Activated CD8-positive, alpha-beta T cell treated with anti-CD3 and anti-CD28 coated beads for 36 hours (primary cell): ENCODE data around the gene SIT1. TPM values are rescaled to one million over a fixed set of nuclear protein-coding genes. Genes with fewer than 3 reads are reported as not detected.
A peak's percentile ranks its signal among the peaks of the same experiment; 100 is the strongest.

Experiments used
- ATAC-seq: fragments of 200-7000 bp; cut with Tn5 transposase; one replicate; pipeline ENCODE4 v1.10.0; 2021; ENCODE audit warnings: mild to moderate bottlenecking, moderate library complexity
- CTCF ChIA-PET: fragments of 350-600 bp; sonication (Branson Sonifier 250); formaldehyde crosslinking; loops from one replicate; lab custom pipeline; 2021; ENCODE audit warnings: antibody characterized with exemption; lab: Charles Lee
- POLR2A ChIA-PET: fragments of 350-600 bp; sonication (Branson Sonifier 250); formaldehyde crosslinking; loops from one replicate; lab custom pipeline; 2021; ENCODE audit warnings: antibody characterized with exemption; lab: Charles Lee
- DNase-seq: peaks from one replicate; pipeline ENCODE4 v3.0.0-alpha.2; 2020
- H3K27ac Mint-ChIP-seq: one replicate; pipeline ENCODE4 v1.8.0; 2021; ENCODE audit warnings: mild to moderate bottlenecking, mixed read lengths
- H3K27me3 Mint-ChIP-seq: one replicate; pipeline ENCODE4 v1.8.0; 2021; ENCODE audit warnings: mixed read lengths
- H3K36me3 Mint-ChIP-seq: one replicate; pipeline ENCODE4 v1.8.0; 2021; ENCODE audit warnings: low read depth, mixed read lengths
- H3K4me1 Mint-ChIP-seq: one replicate; pipeline ENCODE4 v1.8.0; 2021; ENCODE audit warnings: low read depth, mixed read lengths
- H3K4me3 Mint-ChIP-seq: one replicate; pipeline ENCODE4 v1.8.0; 2021; ENCODE audit warnings: mild to moderate bottlenecking, moderate library complexity, mixed read lengths
- H3K9me3 Mint-ChIP-seq: one replicate; pipeline ENCODE4 v1.8.0; 2021; ENCODE audit warnings: mixed read lengths
- CTCF ChIP-seq: fragments of 200-600 bp; IDR thresholded peaks from one replicate; pipeline ENCODE4 v1.8.0; 2022; ENCODE audit warnings: antibody characterized with exemption, mild to moderate bottlenecking
- intact Hi-C: fragments of 100-400 bp; cut with micrococcal nuclease; formaldehyde crosslinking; loops from one replicate; pipeline ENCODE4 v1.10.0; 2022
- total RNA-seq, 2 experiments: library from RNA; stranded (reverse); gene quantifications; one replicate each; pipeline ENCODE4 v1.2.3, GENCODE V29; 2021

Gene SIT1
- total RNA-seq, 2 experiments from 2014 or later = 99.9 to 102 TPM

DNA sequence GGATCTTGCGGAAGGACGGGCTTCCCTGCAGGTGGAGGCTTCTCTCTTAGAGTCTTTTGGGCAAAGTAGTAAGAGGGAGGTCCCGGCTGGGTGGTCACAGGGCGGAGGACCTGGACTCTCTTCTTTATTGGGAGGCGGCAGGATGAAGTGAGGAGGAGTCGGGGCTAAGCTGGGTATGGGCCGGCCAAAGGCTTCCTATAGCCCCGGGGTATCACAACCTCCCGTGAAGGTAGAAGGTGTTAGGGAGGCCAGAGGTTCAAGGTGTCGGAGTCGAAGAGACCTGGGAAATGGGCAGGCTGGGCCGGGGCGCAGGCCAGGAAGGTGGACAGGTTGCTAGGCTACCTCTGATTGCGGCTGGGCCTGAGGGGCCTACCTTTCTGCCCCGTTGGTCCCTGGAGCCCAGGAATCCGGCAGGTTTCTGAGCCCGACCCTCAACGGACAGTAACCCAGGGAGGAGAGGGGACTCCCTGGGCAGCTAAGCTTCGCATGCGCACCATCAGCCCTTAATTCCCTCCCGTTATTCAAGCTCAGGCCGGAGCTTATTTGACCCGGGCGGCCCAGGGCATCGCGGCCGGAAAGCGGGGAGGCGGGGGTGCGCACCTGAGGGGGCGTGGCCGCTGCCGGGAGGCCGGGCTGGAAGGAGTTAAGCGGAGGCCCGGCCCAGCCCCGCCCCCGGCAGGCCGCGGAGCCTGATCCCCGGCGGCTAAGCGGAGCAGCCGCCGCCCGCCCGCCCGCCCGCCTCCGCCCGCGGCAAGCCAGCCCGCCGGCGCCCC is 46.0 kb downstream of the SIT1 start, which contains the start of gene TESK1:
TSS of gene TESK1 (plus strand) at position 685 of the 773 bp plus-strand sequence. CDS start 358 bp downstream, outside the sequence.
- ATAC-seq = peak; percentile 42
- intact Hi-C loops = loop anchor here (5.0 kb wide), 1 partner anchor 128 kb away; the partner anchor contains the start of genes CREB3 and TLN1
- POLR2A ChIA-PET = interaction anchor here (1.4 to 3.1 kb wide), 3 partner anchors 15 to 43 kb away, joined by 3 to 10 read pairs (median 10); no protein-coding TSS in a partner anchor
- Mint-ChIP-seq H3K9me3 (no peaks in the 10 kb centered on the region), H3K4me1 (peaks cover 28% of the 10 kb centered on the region), H3K4me3 (peak within 1 kb of the TSS; percentile 87), H3K36me3 (peaks cover 21% of the 10 kb centered on the region), H3K27ac (peak within 1 kb of the TSS; percentile 95), H3K27me3 (no peaks in the 10 kb centered on the region)
- DNase-seq = peak; percentile 89
- TF ChIP-seq CTCF = no peak
- CTCF ChIA-PET = interaction anchor here (0.7 to 3.2 kb wide), 10 partner anchors 12 to 207 kb away, joined by 3 to 23 read pairs (median 7); partner anchors contain the start of genes CD72, CREB3, GBA2 and RGP1

- peak overlapping the region; percentile 95 for H3K27ac Mint-ChIP-seq
- peak overlapping the region; percentile 87 for H3K4me3 Mint-ChIP-seq
- peak; percentile 100 for DNase-seq
- ATAC-seq = peak; percentile 95
- intact Hi-C loops = loop anchor here (5.0 kb wide), 1 partner anchor 128 kb away; the partner anchor contains the start of genes CREB3 and TLN1
- CTCF ChIA-PET = interaction anchor here (0.7 to 3.2 kb wide), 29 partner anchors 9 to 222 kb away, joined by 3 to 23 read pairs (median 4); partner anchors contain the start of genes CCDC107, CREB3, GBA2 and HINT2
- H3K36me3 Mint-ChIP-seq = peaks cover 21% of the 10 kb centered on the region
- POLR2A ChIA-PET = interaction anchor here (0.6 to 3.1 kb wide), 8 partner anchors 15 to 492 kb away, joined by 3 to 10 read pairs (median 4); partner anchors contain the start of genes CCDC107, CREB3, RMRP and SPAG8
- no peaks in the 10 kb centered on the region for H3K27me3 Mint-ChIP-seq
- peak; percentile 95 for TF ChIP-seq CTCF
- H3K4me1 Mint-ChIP-seq = peaks cover 28% of the 10 kb centered on the region
- no peaks in the 10 kb centered on the region for H3K9me3 Mint-ChIP-seq
These were observed 46.6 kb downstream of the SIT1 start for GRCh38 chr9:35603986-35604577.

DNA sequence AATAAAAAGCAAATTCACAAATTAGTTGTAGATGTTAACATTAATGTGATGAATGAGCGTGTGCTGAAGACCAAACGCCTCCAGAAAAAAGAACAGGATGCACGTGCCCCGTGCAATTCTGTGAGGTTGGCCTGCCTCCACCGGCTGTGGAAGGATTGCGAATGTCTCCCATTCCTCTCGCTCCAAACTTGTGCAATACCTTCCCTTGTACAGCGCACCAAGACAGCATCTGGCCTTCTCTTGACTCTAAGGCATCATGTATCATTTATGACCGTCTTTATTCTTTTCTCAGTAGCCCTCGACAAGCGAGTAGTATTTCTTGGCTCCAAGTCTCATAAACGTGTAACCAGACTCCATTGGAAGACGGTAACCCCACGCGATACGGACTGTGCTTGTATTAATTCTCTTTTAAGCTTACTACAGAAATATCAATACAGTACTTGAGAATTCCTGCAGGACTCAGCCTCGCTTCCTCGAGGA is 47.2 kb downstream of the SIT1 start:
- TF ChIP-seq CTCF = no peak
- Mint-ChIP-seq H3K27me3 (no peaks in the 10 kb centered on the region), H3K27ac (peak overlapping the region; percentile 95), H3K4me1 (peaks cover 28% of the 10 kb centered on the region), H3K36me3 (peaks cover 17% of the 10 kb centered on the region), H3K4me3 (peak overlapping the region; percentile 87), H3K9me3 (no peaks in the 10 kb centered on the region)
- intact Hi-C loops = loop anchor here (5.0 kb wide), 1 partner anchor 129 kb away; the partner anchor contains the start of genes CREB3 and TLN1
- ChIA-PET CTCF (interaction anchor here (0.7 to 3.2 kb wide), 26 partner anchors 9 to 222 kb away, joined by 3 to 23 read pairs (median 4); partner anchors contain the start of genes CCDC107, CREB3, GBA2 and HINT2), POLR2A (interaction anchor here (0.6 to 3.1 kb wide), 7 partner anchors 16 to 492 kb away, joined by 3 to 10 read pairs (median 4); partner anchors contain the start of genes CCDC107, CREB3, RMRP and SPAG8)
- ATAC-seq (no peak), DNase-seq (peak; percentile 50)

GRCh38 chr9:35599763-35600604 is 50.7 kb downstream of the SIT1 start:
- Mint-ChIP-seq H3K4me3 (no peak overlapping the region), H3K36me3 (peaks cover 3% of the 10 kb centered on the region), H3K27me3 (no peaks in the 10 kb centered on the region), H3K9me3 (no peaks in the 10 kb centered on the region), H3K27ac (no peak overlapping the region), H3K4me1 (peaks cover 14% of the 10 kb centered on the region)
- ATAC-seq (no peak), DNase-seq (peak; percentile 20)
- ChIA-PET POLR2A (no interaction called here), CTCF (interaction anchor here (0.7 to 2.0 kb wide), 10 partner anchors 11 to 131 kb away, joined by 3 to 10 read pairs (median 4); no protein-coding TSS in a partner anchor)
- no peak for TF ChIP-seq CTCF
- intact Hi-C loops = loop anchor here (5.0 kb wide), 1 partner anchor 132 kb away; the partner anchor contains the start of genes CREB3 and TLN1
